MM.1S (cell line): ENCODE data around the gene PIGR.

Experiments
- DNase-seq: peaks from one replicate; pipeline ENCODE4 v3.0.0-alpha.2; 2015
- H2AFZ ChIP-seq: fragments of 300-600 bp; sonication (generic); 2 replicates; pipeline ENCODE4 v1.6.0; 2016; ENCODE audit warnings: antibody characterized with exemption, low read length
- H3F3A ChIP-seq: fragments of 300-600 bp; sonication (generic); 2 replicates; pipeline ENCODE4 v1.6.1; 2016; ENCODE audit warnings: mild to moderate bottlenecking, antibody characterized with exemption, low read length, moderate library complexity, mixed read lengths; ENCODE audit not compliant: insufficient read depth
- H3K27ac ChIP-seq: fragments of 300-600 bp; sonication (generic); 2 replicates; pipeline ENCODE4 v1.5.1; 2016; ENCODE audit warnings: mild to moderate bottlenecking, low read length
- H3K27me3 ChIP-seq: fragments of 300-600 bp; sonication (generic); replicated peaks from 2 replicates; pipeline ENCODE4 v1.6.0; 2016; ENCODE audit warnings: low read length; ENCODE audit not compliant: insufficient read depth
- H3K36me3 ChIP-seq: fragments of 300-600 bp; sonication (generic); replicated peaks from 2 replicates; pipeline ENCODE4 v1.6.1; 2016; ENCODE audit warnings: mild to moderate bottlenecking, low read length, mixed read lengths; ENCODE audit not compliant: insufficient read depth
- H3K4me1 ChIP-seq: fragments of 300-600 bp; sonication (generic); 2 replicates; pipeline ENCODE4 v1.6.1; 2016; ENCODE audit warnings: low read length, mixed read lengths
- H3K4me2 ChIP-seq: fragments of 300-600 bp; sonication (generic); 2 replicates; pipeline ENCODE4 v1.6.0; 2016; ENCODE audit warnings: low read depth, low read length
- H3K4me3 ChIP-seq: fragments of 300-600 bp; sonication (generic); 2 replicates; pipeline ENCODE4 v1.5.1; 2016; ENCODE audit warnings: low read length, mixed read lengths
- H3K79me2 ChIP-seq: fragments of 300-600 bp; sonication (generic); 2 replicates; pipeline ENCODE4 v1.6.1; 2016; ENCODE audit warnings: mixed run types, low read length, mixed read lengths
- H3K9ac ChIP-seq: fragments of 300-600 bp; sonication (generic); 2 replicates; pipeline ENCODE4 v1.6.1; 2016; ENCODE audit warnings: low read length, mixed read lengths
- H3K9me2 ChIP-seq: fragments of 300-600 bp; sonication (generic); replicated peaks from 2 replicates; pipeline ENCODE4 v1.6.1; 2016; ENCODE audit warnings: mild to moderate bottlenecking, low read length, mixed read lengths; ENCODE audit not compliant: insufficient read depth
- H3K9me3 ChIP-seq: fragments of 300-600 bp; sonication (generic); replicated peaks from 2 replicates; pipeline ENCODE4 v1.6.1; 2016; ENCODE audit warnings: mild to moderate bottlenecking, low read length, mixed read lengths; ENCODE audit not compliant: insufficient read depth
- H4K20me1 ChIP-seq: fragments of 300-600 bp; sonication (generic); 2 replicates; pipeline ENCODE4 v1.6.1; 2016; ENCODE audit warnings: mild to moderate bottlenecking, low read length, moderate library complexity, mixed read lengths; ENCODE audit not compliant: insufficient read depth
- CTCF ChIP-seq: fragments of 300-600 bp; sonication (generic); IDR thresholded peaks from 2 replicates; pipeline ENCODE4 v1.5.1; 2016; ENCODE audit warnings: antibody characterized with exemption, low read length, mixed read lengths
- EZH2 ChIP-seq: fragments of 300-600 bp; sonication (generic); optimal IDR thresholded peaks from 2 replicates; pipeline ENCODE3; 2017; ENCODE audit warnings: low read depth, mild to moderate bottlenecking, antibody characterized with exemption, low read length, mixed read lengths
- EZH2phosphoT487 ChIP-seq: fragments of 300-600 bp; sonication (generic); IDR thresholded peaks from 2 replicates; pipeline ENCODE4 v1.6.1; 2018; ENCODE audit warnings: antibody characterized with exemption, low read length

The PIGR gene

DNA sequence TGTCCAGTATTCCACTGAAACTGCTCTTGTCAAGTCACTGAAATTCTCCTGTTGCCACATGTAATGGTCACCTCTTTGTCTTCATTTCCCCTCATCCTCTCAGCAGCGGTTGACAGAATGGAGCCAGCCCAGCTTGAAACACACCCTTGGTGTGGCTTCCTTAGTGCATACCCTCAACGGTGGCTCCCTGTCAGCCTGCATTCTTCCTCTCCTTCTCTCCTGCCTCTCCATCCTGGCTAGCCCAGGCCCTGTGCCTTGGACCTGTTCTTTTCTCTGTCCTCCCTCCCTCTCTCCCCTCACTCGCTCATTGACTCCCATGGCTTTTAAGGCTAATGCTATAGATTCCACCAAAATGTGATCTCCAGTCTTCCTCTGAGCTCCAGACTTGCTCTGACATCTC lies 28.2 kb downstream of the PIGR start:
- H4K20me1 ChIP-seq: no peaks in the 10 kb centered on the region
- H2AFZ ChIP-seq: no peak overlapping the region
- H3K4me2 ChIP-seq: peak overlapping the region; percentile 10
- DNase-seq: no peak
- H3K9me3 ChIP-seq: no peaks in the 10 kb centered on the region
- H3K9ac ChIP-seq: no peak overlapping the region
- H3K27me3 ChIP-seq: no peaks in the 10 kb centered on the region
- TF ChIP-seq EZH2 (no peak), EZH2phosphoT487 (no peak), CTCF (no peak)
- H3K4me1 ChIP-seq: peaks cover 46% of the 10 kb centered on the region
- no peak overlapping the region for H3K4me3 ChIP-seq
- H3K27ac ChIP-seq: no peak overlapping the region
- H3K9me2 ChIP-seq: no peaks in the 10 kb centered on the region
- H3F3A ChIP-seq: peaks cover 22% of the 10 kb centered on the region
- peaks cover 75% of the 10 kb centered on the region for H3K79me2 ChIP-seq
- H3K36me3 ChIP-seq: no peaks in the 10 kb centered on the region

DNA sequence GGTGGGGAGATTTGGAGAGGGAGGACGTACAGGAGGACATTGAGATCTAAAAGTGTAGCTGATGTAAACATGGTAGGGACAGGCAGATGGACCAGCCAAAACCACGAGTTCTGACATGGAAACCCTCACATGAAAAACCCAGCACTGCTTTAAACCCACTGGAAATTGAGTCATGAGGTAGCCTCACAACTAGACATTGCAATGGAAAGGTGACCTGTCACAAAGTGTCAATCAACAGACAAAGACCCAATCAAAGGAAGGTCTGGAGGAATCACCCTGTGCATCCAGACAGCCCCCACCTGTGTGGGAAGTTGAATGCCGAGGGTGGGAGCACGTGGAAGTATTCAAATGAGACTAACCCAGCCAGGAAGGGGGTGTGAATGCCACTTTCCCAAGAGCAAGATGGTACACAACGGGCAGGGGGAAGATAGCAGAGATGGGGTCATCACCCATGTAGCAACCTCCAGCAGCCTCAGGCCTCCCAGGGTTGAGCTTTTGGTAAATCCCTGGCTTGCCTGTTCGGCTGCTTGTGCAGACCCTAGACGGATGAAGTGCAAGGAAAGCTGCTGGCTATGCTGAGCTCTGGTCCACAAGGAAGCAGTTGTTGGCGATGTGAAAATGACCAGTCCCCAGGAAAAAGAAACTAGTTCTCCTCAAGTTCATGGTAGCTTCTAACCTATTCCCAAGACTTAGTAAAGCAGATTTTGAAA lies 30.1 kb downstream of the PIGR start:
- Histone ChIP-seq H3K4me3 (no peak overlapping the region), H3F3A (peaks cover 9% of the 10 kb centered on the region), H3K9ac (no peak overlapping the region), H3K27ac (no peak overlapping the region), H3K36me3 (peaks cover 5% of the 10 kb centered on the region; the same call in 1 of the 2 replicates), H3K27me3 (no peaks in the 10 kb centered on the region), H4K20me1 (no peaks in the 10 kb centered on the region), H3K9me2 (no peaks in the 10 kb centered on the region), H3K4me2 (no peak overlapping the region), H3K4me1 (peaks cover 36% of the 10 kb centered on the region), H2AFZ (no peak overlapping the region), H3K9me3 (no peaks in the 10 kb centered on the region), H3K79me2 (peaks cover 77% of the 10 kb centered on the region)
- TF ChIP-seq EZH2 (no peak), CTCF (no peak), EZH2phosphoT487 (no peak)
- no peak for DNase-seq

DNA sequence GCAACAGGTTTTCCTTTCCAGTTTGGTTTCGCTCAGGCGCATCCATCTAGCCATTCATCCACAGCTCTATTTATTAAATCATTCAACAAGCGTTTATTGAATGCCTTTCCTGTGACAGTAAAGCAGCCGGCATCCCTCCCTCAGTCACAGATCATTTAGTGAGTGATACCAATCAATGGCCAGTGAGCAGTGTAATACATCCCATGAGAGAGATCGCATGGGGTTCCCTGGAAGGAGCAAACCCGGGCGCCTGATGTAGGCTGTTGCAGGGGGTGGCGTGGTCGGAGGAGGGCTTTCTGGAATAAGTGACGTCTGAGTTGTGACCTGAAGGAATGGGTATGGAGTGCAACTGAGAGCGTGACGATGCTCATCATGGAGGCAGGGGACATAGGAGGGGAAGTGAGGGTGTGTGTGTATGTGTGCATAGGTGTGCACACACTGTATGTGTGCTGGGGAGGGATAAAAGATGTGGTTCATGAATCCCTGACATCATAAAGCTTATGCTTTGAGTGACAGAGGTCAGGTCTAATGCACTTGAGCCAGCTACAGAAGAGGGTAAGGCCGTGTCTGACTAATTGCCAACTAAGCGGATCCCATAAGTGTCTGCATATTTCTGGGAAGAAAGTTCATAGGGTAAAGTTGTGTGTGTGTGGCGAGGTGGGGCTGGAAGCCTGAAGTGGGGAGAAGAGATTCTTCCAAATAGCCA lies 31.1 kb downstream of the PIGR start:
- H3K9ac ChIP-seq: no peak overlapping the region
- TF ChIP-seq EZH2phosphoT487: no peak
- no peak for TF ChIP-seq CTCF
- no peak for TF ChIP-seq EZH2
- no peak overlapping the region for H2AFZ ChIP-seq
- peaks cover 5% of the 10 kb centered on the region; the same call in 1 of the 2 replicates for H3K36me3 ChIP-seq
- H4K20me1 ChIP-seq: no peaks in the 10 kb centered on the region
- H3K79me2 ChIP-seq: peaks cover 74% of the 10 kb centered on the region
- H3K27ac ChIP-seq: no peak overlapping the region
- no peak overlapping the region for H3K4me3 ChIP-seq
- peaks cover 26% of the 10 kb centered on the region for H3K4me1 ChIP-seq
- no peaks in the 10 kb centered on the region for H3K27me3 ChIP-seq
- H3F3A ChIP-seq: peaks cover 9% of the 10 kb centered on the region
- DNase-seq: no peak
- H3K9me2 ChIP-seq: no peaks in the 10 kb centered on the region
- no peaks in the 10 kb centered on the region for H3K9me3 ChIP-seq
- H3K4me2 ChIP-seq: no peak overlapping the region
